Ramos (cell line): ENCODE measurements around the gene IMMP2L.

Experiments used
- in situ Hi-C: fragments of 300-500 bp; cut with MboI; formaldehyde crosslinking; loops from one replicate; pipeline ENCODE4 v1.14.3; 2022; ENCODE audit warnings: low sequenced_read_pairs; ENCODE audit not compliant: unreplicated experiment

The IMMP2L gene

DNA sequence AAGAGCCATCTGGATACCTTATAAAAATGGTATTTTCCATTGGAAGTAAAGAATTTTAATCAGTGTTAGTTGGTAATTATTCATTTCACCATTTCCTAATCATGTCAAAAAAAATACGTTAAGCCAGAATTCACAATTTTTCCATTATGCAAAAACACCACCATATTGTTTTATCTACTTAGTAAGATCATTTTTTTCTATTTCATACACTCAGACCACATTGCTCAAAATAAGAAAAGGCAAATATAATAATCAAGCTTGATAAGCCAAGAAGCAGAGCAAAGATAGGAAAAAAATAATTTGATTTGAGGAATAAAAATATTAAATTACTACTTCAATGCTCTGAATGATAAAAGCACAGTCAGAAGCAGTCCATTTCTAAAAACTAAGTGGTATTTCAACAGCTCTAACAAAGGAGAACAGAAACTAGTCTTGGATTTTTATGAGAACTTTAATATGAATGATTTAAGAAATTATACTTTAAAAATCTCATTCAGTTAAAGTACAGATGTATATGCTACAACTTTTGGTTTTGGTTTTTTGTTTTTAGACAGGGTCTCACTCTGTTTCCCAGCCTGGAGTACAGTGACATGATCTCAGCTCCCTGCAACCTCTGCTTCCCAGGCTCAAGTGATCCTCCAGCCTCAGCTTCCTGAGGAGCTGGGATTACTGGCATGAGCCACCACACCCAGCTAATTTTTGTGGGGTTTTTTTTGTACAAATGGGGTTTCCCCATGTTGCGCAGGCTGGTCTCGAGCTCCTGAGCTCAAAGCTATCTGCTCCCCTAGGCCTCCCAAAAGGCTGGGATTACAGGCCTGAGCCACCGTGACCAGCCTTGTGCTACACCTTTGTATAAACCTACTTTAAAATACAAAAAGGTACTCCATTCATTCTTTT is 424.7 kb downstream of the IMMP2L start:
- in situ Hi-C loops, result no loop called here

DNA sequence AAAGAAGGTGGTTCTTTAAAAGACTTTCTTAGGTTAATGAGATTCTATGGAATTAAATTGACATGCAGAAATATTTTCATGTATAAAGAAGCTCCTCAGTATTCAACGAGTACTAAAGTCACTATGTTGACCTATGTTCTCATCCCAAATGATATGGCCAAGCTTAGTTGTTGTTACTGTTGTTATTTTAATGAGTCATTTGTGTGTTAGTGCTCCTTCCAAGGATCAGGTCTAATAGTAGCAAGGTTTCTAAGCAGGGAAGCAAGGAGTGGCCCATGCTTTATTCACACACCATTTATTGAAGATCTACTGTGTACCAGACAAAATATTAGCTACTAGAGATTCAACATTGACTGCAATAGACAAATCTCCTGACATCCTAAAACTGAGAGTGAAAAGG is 429.5 kb downstream of the IMMP2L start:
- in situ Hi-C loops, result no loop called here

GRCh38 chr7:111129435-111129834 is 432.9 kb downstream of the IMMP2L start:
- in situ Hi-C loops, result no loop called here

DNA sequence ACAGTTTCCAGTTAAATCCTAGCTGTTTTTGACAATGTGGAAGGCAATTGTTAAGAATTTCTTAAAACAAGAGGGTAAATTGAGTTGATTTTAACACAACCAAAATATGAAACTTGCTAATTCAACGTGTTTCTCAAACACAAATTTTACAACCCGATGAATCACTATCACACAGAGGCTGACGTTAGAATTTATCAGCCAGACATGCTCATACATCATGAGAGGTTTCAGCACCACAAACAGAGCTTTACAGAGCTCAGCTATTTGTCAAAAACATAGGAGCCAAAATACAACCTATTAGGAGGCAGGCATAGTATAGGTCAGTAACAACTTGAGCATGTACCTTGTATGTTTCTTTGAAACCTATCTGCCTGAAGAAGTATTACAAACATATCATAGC is 435.3 kb downstream of the IMMP2L start:
- in situ Hi-C loops, result no loop called here

GRCh38 chr7:111115966-111116365 is 446.3 kb downstream of the IMMP2L start:
- in situ Hi-C loops, result no loop called here

- in situ Hi-C loops, result no loop called here
These were observed 448.9 kb downstream of the IMMP2L start for GRCh38 chr7:111113263-111114017.

GRCh38 chr7:111112439-111112838 is 449.9 kb downstream of the IMMP2L start:
- in situ Hi-C loops, result no loop called here

DNA sequence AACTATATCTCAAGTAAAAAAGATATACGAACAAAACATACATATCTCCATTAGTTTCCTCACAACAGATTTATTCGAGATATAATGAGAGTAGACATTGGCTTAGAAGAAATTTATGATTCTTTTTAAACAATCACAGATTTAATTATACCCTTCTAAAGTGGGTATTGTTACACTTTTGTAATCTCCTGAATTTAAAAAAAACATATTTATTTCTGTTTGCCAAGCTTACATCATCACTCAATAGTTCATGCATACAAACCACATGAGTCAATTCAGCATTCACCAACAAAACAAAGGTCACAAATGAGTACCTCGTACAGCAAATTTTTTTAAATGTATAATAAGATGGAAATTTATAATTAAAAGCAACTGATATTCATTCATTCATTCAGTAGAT is 453.8 kb downstream of the IMMP2L start:
- in situ Hi-C loops, result no loop called here

DNA sequence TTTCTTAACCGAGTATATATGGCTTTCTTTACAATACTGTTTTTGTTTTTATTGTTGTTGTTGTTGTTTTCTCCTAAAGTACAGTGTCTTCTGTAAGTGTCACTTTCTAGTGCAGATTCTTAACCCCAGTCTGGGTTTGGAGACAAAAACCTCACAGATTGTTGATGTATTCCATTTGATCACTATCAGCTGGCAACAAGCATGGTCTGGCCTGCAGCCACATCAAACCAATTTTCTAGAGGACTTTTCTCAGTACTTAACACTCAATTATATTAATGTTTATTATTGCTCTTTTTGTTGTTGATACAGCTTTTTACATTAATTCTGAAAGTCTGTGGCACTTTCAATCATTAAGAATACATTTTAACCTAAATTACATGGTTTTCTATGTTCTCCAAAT is 454.3 kb downstream of the IMMP2L start:
- in situ Hi-C loops, result no loop called here

GRCh38 chr7:111107579-111107978 is 454.7 kb downstream of the IMMP2L start:
- in situ Hi-C loops, result no loop called here

DNA sequence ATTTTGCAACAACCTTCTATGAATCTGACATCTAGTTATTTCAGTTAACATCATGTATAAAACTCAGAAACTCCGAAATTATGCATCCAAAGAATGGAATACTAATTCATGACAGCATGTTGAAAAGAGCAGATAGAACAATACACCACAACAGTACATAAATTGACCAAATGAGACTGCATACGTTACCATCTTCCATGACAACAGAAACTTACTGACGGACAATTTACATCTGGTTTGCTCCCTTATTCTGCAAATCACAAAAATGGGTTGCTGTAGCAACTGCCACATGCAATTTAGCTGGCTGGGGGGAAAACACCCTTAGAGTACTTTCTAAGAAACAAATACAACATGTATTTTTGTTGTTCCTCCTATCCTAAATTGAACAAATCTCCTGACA is 457.0 kb downstream of the IMMP2L start:
- in situ Hi-C loops, result no loop called here

GRCh38 chr7:111104710-111105109 is 457.6 kb downstream of the IMMP2L start:
- in situ Hi-C loops, result no loop called here

DNA sequence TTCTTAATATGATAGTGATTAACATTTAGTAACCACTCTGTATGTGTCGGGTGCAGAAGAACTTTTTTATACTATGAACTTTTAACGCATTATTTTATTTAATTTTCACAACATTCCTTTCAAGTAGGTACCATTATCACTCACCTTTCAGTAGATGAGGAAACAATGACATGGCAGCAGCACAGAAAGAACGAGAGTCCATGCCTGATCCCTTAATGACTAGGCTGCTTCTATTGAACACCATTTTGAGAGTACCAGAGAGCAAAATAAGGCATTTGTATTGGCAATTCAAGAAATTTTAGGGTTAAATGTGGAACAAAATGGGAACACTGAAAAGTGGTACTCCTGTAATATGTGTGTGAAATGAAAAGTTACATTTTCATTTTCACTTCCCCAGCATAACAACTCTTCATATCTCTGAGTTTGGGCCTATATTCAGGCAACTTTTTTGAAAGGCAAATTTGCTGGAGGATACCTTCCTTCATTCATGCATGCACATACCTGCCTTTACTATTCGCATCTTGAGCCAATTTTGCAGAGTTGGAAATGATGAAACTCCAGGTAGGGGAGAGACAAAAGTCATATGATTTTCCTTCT is 458.5 kb downstream of the IMMP2L start:
- in situ Hi-C loops, result no loop called here

GRCh38 chr7:111103136-111103535 is 459.2 kb downstream of the IMMP2L start:
- in situ Hi-C loops, result no loop called here

DNA sequence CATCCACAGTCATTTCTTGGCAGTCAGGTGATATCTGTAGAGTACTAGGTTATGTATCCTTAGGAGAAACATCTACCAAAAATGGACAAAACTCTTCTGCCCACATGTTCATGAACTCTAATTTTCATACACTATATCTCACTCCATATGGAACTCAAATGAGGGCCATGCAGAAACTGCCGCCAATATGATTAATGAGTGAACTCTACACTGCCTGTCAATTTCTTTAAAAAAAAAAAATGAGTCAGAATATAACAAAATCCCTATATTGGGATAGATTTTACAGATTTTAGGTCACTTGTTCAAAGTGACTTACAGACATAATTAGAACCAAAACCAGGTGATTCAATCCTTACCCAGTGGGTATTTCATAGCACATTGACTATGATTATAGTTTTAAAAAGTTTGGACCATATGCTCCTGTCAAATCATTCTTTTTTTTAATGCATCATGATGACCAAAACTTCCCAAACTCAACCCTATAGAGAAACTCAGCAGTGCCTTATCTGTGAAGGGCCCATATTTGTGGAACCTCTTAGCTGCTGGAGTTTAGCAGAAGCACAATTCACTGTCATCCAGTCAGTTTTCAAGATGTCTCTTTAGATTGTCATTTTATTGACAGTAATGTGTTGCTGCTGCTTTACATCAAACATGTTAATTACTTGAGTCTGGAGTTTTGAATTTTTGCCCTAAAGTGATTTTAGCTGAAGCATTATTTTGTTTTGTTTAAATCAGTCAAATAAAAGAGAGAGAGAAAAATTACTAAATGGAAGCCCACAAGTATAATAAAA is 460.2 kb downstream of the IMMP2L start:
- in situ Hi-C loops, result no loop called here

DNA sequence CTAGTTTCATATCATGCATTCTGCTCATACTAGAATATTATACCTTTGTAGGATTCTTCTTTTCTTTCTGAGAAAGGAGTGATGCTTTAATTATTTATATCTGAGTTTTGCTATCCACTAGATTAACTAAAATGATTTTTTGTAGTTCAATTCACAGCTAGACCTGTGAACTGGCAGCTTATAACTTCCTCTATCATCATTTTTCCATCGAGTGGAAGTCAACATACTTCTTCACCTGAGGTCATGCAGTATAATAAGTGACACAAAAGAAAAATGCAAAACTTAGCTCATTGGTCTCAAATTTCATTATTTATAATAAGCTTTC is 463.4 kb downstream of the IMMP2L start:
- in situ Hi-C loops, result loop anchor here (10.0 to 25.0 kb wide), 2 partner anchors 463 to 636 kb away; partner anchors contain the start of gene IMMP2L

DNA sequence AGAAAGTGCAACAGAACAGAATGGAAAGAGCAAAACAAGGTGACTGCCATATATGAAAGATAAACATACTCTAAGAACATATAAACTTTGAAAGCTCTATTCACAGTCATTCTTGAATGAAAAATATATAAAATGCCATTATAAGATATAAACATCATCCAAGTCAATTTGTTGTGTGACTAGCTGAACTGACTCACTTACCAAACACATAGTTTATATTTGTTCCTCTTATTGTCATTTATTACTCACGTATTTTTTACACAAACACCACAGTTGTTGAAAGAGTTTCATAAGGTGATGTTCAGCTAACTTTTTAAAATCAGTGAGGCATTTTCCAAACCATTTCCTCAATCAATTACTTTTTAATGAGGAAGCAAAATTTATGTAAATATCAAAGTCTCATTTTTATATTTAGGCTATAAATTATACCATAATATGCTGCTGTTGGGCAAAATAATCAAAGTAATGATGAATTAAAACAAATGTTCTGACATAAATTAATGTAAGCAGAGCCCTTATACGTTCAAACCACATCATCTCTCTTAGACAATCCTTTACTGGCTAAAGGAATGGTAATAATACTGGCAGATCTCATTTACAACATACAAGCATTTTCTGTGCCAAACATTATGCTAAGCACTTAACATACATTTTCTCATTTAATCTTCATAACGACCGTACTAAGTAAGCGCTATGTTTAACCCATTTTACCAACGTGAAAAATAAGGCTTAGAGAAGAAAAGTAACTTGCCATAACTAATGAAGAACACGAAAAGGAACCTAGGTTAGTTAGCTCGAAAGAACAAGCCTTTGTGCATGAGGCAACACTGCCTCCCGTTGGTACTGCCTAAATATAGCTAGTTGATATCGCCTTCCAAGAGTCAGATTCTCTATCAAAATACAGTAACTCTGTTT is 464.0 kb downstream of the IMMP2L start:
- in situ Hi-C loops, result loop anchor here (10.0 to 25.0 kb wide), 2 partner anchors 464 to 637 kb away; partner anchors contain the start of gene IMMP2L

- in situ Hi-C loops, result loop anchor here (10.0 to 25.0 kb wide), 2 partner anchors 465 to 638 kb away; partner anchors contain the start of gene IMMP2L
These were observed 465.3 kb downstream of the IMMP2L start for GRCh38 chr7:111096997-111097396.

- in situ Hi-C loops, result loop anchor here (10.0 to 25.0 kb wide), 2 partner anchors 468 to 640 kb away; partner anchors contain the start of gene IMMP2L
These were observed 467.9 kb downstream of the IMMP2L start for GRCh38 chr7:111094419-111094818.
